ENCODE measurements around the gene ABHD6.
A peak's percentile ranks its signal among the peaks of the same experiment; 100 is the strongest.
"Not testable (repeated sequence)": the region's sequence is repeated elsewhere in the genome, so short reads cannot be mapped to it uniquely, and the experiment has no call there.

The ABHD6 gene, protein sequence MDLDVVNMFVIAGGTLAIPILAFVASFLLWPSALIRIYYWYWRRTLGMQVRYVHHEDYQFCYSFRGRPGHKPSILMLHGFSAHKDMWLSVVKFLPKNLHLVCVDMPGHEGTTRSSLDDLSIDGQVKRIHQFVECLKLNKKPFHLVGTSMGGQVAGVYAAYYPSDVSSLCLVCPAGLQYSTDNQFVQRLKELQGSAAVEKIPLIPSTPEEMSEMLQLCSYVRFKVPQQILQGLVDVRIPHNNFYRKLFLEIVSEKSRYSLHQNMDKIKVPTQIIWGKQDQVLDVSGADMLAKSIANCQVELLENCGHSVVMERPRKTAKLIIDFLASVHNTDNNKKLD

DNA sequence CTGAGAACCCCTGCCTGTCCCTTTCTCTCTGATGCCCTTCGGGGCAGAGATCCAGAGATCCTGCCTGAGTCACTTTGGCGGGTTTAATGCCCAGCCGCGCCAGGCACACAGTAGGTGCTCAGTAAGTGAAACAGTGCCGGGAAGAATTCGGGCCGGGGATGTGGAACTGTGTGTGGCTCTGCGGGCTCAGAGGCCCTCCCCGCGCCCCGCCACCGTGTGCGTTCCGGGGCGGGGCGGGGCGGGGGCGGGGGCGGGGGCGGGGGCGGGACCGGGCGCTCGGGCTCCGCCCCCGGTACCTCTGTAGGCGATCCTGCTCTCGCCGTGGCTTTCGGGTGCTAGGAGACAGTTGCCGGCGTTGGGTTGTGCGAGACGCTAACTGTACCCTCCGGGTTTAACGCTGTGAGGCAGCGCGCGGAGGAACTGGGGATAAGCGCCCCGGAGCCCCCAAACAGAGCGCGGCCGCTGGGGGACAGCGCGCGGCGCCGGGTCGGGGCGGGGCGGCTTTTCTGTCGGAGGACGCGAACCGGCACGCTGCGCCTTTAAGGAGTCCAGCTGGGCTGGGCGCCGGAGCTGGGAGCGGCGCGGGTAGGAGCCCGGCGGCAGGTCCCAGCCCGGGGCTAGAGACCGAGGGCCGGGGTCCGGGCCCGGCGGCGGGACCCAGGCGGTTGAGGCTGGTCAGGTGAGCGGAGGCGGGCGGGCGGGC, at the start of gene ABHD6:
Gene ABHD6 (plus strand): TSS at position 555 of the 703 bp plus-strand sequence. CDS start 18,795 bp downstream, outside the sequence.
- DNase-seq: peak; percentile 92

DNA sequence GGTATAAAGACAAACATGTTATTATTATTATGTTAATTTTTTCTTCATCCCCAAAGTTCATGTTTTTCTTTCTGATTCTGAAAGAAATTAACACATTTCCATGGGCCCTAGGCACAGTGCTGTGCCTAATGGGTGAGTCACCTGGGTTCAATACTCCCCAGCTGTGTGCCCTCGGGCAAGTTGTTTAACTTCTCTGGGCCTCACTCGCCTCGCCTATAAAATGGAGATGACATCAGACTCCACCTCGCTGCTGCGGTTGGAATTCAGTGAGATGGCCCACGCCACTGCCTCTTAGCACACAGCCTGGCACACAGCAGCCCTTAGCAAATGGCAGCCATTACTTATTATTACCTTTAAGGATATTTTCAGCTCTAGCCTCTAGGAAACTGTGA, 49.4 kb upstream of the ABHD6 start:
- DNase-seq: no peak

DNA sequence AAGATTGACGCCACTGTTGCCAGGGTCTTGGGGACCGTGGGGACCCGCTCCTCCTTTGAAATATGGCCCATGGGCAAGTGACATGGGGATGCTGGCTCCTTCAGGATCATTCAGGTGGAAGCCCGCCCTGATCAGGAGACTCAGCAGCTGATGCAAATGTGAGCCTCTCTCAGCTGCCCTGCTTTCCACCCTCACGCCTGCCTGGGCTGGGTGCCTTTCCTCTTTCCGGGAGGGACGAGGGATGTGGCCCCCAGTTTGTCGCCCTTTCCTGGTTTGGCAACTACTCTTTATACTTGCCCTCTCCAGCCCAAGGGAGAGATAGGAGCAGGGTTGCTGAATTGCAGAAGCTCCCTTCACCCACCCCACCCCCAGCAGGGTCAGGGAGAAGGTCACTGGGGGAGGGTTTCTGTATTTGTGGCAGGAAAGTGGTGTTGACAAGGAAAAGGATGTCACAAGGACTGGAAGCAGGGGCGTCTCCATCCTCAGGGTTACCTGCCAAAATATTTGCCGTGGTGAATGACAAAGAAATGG, 48.6 kb upstream of the ABHD6 start:
- DNase-seq: no peak

DNA sequence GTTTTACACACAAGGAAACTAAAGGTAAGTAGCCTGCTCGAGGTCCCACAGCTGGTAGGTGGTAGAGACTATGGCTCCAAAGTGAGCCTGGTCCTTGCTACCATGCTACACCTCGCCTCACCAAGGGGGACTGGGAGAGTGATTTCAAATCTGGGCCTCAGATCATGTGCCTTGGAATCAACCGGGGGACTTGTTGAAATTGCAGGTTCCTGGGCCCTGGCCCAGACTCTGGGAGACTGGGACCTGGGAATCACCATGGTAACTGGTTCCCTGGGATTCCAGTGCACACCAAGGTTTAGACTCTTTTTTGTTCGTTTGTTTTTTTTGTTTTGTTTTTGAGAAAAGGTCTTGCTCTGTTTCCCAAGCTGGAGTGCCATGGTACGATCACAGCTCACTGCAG, 47.9 kb upstream of the ABHD6 start:
- no peak for DNase-seq

DNA sequence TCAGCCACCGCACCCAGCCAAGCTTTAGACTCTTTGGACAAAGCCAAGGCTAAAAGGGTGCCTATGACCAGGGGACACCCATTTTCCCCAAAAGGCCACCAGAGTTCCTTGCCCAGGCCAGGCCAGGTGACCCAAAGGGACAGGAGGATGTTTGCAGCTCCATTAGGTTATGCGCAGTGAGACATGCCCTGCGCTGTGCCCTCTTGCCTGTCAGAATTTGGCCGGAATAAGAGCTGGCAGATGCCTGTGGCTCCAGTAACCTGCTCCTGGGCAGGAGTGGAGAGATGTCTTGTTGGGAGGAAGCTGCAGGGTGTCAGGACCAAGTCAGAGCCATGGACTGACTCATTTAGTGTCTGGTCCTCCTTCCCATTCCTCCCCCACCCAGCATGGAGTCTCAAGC, 47.3 kb upstream of the ABHD6 start:
- no peak for DNase-seq

DNA sequence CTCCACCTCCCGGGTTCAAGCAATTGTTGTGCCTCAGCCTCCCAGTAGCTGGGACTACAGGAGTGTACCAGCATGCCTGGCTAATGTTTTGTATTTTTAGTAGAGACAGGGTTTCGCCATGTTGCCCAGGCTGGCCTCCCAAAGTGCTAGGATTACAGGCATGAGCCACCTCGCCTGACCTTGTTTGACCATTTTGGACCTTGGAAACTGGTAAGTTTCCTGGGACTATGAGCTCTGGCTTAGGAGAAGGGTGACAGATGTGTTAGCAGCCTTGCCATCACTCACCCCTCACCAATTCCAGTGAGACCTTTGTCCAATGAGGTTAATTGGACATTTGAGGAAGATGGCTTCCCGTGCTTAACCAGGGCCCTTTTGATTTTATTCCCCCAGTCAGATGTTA, 46.7 kb upstream of the ABHD6 start:
- DNase-seq: no peak

DNA sequence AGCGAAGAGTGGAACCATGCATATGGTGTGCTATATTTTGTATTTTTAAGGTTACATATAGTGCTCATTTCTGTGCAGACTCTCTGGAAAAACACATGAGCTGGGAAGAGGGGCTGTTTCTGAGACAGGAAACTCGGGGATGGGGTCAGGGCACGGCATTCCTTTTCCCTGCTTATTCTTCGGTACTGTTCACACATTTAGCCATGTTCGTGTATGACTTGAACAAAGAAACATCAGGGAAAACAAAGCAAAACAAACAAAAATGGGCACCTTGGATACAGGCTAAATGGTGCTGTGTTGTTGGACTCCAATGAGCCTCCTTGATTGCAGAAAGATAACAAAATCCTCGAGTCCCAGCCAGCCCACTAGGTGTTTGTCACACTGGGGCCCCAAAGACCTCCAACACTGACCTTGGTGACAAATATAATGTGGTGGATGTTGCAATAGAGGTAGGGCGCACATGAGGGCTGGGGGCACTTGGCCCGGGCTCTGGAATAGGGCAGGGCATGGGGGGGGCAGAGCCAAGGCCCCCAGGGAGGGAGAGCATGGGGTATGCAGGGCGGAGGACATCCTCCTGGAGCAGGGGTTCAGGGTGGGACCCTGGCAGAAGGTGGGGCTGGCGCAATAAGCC, 46.1 kb upstream of the ABHD6 start:
- DNase-seq: no peak

DNA sequence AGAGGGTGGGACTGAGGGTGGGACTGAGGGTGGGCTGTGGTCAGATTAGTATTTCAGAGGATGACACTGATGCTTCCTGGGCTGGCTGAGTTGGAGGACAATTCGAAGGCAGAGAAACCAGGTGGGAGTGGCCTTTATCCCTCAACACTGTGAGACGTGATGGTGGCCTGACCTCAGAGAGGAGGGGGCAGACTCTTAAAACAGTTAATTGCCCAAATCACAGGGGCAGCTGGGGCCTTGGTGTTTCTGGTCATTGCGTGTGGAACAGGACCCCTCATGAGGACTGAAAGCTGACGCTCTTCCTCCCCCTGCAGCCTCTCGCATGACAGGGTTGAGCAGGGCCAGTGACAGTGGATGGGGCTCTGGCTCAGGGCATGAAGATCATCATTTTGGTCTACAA, 45.5 kb upstream of the ABHD6 start:
- no peak for DNase-seq

DNA sequence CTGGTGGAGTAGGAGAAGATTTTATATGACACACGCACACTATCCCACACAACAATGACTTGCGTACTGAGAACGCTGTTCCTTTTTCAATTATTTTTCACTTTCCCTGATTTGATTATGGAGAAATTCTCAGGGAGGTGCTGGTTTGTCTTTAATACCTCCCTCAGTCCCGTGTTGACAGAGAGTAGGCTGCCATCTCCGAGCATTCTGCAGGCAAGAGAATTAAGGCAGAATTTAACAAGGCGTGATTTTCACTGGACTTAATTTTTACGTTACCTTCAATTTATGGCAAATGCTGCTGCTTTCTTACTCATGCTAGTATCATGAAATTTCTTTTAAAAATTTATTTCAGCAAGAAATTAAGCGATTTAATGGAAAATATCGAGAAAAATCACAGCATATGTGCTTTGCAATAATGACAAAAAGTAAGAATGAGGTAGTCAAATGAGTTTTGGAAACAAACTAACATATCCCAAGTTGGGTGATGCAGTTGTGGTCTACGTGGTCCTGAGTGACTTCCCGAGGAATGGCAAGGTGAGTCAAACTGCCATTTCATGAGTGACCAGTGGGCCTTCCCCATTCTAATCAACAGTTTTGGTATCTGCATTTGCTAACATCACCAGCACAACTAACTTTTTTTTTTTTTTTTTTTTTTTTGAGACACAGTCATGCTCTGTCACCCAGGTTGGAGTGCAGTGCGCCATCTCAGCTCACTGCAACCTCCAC, 43.7 kb upstream of the ABHD6 start:
- DNase-seq: no peak

DNA sequence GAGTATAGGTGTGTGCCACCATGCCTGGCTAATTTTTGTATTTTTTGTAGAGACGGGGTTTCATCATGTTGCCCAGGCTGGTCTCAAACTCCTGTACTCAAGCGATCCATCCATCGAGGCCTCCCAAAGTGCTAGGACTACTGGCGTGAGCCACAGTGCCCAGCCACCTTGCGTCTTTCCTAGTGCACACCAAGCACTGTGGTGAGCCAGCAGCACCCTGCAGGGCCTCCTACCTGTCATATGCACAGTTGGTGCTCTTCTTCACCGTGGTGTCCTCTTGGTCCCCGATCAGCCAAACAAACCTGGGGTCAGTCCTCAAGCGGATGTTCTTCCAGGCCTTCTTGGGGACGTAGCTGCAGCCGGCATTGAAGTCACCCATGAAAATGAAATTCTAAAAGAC, 40.0 kb upstream of the ABHD6 start:
- DNase-seq: no peak

DNA sequence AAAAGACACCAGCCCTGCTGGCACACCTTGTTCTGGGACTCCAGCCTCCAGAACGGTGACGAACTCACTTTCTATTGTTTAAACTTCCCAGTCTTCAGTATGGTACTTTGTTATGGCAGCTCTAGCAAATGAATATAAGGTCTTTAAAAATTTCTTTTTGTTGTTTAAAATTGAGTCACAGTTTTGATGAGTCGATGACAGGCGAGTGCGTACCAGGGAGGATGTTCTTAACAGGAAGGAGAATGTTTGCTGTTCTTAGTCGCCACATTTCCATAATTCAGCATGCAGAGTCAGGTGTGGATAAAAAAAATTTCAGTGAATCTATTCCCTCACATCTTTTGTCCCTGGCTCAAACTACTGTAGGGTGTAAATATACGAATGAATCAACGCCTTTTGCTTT, 39.2 kb upstream of the ABHD6 start:
- no peak for DNase-seq

DNA sequence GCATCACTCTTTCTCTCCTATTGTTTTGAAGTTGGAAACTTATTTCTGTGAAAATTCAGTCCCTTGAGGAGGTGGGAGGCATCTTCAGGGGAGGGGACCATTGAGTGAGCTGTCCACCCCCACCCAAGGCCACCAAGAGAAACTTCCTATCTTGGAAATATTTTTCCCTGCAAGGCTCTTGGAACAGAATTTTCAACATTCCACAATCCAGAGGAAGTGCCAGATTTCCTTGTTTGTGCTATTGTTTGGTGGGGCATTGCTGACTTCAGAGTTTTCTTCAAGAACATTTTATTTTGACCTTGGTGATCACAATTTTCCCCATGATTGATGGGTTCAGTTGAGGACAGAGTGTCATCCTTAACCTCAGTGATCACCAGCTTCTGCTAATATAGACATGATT, 38.8 kb upstream of the ABHD6 start:
- DNase-seq: no peak

DNA sequence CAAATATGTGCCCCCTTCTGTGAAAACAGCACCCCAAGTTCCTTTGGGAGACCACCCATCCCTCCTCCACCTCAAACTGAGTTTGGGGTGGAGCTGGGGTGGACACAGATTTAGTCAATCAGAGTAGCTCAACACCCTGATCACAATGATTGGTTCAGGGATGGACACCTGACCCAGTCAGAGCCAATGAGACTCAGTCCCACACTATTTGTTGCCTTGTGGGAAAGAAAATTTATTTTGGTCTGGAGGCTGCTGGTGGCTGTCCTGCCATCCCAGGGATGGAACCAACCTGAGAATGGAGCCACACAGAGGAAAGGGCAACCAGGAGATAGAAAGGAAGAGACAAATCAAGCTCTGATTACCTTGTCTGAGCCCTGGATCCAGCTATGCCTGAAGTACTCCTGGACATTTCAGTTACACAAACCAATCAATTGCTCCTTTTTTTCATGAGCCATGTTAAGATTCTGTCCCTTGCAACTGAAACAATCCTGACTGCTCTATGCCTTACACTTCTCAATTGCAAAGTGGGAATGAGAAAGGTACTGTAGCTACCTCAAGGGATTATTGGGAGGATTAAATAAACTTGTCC, 37.4 kb upstream of the ABHD6 start:
- DNase-seq: no peak

DNA sequence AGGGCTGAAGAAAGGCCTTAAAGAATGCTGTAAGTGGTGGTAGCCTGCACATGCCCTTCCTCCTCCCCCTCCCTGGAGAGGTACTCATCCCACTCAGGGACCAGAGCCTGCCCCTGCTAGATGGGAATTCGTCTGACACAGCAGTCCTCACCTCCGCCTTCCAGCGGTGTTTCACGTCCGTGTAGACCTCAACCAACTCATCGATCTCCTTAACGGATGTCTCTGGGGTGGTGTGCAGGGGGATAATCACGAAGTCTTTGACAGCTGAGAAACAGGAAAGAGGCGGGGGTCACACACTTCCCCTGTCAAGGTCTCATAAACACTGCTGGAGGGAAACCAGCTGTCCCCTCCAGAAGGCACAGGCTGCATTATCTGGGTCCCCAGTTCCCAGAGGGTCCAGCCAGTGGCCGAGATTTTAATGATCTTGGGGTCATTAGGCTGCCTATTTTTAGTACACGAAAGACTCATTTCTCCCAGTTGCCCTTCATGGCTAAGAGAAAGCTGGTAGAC, 36.7 kb upstream of the ABHD6 start:
- DNase-seq: no peak

DNA sequence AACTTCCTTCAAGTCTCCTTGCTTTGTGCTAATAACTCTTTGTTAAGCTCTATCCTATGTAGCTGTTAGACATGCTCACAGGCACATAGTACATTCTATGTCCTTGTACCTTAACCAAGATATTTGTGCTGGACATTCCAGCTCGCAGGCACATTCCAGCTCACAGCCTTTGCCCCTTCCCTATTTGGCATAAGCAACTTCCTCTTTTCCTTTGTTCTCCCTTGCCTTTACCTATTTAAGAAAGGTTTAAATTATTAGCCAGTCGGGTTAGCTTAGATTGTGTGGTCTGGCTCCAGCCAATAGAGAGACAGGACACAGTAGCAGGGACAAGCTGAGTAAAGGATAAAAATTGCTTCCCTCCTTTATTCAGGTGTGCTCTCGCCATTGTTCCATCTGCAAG, 36.1 kb upstream of the ABHD6 start:
- not testable (repeated sequence) for DNase-seq

DNA sequence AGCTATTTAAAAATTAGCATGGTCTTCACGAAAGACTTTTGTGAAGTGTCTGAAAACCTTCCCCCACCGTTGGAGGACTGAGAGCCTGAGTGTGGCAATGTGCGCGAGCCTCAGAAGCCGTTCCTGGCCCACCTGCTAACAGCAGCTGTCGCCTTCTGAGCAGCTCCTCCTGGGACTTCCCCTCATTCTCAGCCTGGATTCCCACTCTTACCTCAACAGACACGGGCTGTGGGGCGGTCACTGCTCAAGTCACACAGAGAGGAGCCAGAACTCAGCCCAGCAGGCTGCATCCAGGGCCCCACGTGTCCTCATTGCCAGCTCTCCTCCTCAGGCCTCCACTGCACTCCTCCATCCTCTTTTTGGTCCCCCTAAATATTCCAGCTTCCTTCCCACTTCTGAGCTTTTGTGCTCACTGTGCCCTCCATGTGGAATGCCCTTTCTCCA, 34.7 kb upstream of the ABHD6 start:
- no peak for DNase-seq

DNA sequence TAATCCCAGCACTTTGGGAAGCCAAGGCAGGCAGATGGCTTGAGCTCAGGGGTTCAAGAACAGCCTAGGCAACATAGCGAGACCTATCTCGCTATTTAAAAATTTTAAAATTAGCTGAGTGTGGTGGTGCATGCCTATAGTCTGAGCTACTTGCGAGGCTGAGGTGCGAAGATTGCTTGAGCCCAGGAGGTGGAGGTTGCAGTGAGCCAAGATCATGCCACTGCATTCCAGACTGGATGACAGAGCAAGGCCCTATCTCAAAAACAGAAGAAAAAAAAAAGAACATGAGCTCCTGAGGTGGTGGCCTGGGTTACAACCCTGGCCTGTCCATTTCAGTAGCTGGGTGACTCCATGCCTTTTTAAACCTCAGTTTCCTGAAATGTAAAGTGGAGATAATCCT, 34.1 kb upstream of the ABHD6 start:
- no peak for DNase-seq

DNA sequence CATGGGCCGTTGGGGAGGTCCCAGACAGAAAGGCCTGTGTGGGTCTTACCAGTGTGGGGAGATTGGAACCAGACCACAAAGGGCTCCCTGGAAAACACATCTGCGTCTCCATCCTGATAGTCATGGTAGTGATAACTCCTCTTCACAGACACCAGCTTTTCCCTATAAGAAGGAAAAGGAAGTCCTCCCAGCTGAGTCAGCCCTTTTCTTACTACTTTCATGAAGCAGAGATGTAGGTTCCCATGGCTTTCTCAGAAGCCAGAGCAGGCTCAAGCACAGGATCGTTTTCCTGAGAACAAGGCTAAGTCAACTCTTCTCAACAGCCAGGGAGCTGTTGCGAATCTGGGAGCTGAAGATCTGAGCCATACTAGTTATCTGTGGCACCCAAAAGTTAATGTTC, 32.9 kb upstream of the ABHD6 start:
- DNase-seq: no peak

DNA sequence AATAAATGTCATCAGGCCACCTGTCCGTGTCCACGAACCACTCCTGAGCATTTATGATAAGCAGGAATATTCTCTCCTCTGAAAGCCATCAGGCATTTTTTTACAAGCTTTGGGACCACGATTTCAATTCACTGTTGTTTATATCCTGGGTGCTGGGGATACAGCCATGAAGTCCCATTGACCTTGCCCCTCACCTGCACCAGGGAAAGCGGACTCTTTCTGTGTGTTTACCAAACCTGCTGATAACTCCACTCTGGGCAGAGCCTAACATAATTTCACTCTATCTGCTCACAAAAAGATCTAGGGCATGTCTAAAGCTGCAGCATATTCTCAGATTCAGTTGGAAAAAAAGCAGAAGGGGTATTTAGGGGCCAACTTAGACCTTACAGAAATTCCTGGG, 31.6 kb upstream of the ABHD6 start:
- no peak for DNase-seq

DNA sequence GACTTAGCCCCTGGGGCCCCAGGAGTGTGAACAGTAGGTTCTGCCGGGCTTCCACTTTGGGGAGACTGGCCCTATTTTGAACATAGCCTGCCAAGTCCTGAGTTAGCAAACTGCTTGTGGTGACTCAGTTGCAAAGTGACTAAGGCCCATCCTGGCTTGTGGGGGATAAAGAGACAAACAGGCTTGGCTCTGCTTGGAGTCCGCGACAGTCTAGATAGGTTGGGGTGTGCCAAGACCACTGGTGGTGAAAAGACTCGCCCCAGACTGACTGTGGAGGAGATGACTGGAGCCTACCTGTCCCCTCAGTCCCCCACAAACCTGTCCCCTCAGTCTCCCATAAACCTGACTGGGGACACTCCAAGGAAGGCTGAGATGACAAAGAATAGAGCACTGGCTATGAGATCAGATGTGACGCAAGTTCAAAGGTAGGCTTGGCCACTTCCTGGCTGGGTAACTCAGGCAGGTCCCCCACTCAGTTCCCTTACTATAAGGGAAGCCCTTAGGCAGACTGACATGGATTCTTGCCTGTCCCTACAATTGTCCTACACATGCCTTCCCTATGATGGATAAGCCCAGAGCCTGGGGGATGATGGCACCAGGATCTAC, 31.1 kb upstream of the ABHD6 start:
- DNase-seq: no peak

DNA sequence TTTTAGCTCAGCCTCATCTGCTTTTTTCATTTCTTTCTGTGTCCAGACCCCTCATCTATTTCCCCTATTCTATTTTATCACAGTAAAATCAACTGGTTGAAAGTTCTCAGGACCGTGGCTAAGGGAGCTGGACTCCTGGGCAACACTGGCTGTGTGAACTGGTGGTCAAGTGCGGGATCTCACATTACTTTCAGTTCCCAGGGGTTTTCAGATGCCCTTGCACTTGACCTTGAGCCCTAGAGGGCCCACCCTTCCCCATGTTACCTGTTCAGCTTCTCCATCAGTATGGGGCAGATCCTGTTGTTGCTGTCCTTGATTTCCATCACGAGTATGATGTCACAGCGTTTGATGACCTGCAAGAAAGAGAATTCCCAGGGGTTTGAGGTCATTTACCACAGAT, 29.6 kb upstream of the ABHD6 start:
- DNase-seq: no peak

DNA sequence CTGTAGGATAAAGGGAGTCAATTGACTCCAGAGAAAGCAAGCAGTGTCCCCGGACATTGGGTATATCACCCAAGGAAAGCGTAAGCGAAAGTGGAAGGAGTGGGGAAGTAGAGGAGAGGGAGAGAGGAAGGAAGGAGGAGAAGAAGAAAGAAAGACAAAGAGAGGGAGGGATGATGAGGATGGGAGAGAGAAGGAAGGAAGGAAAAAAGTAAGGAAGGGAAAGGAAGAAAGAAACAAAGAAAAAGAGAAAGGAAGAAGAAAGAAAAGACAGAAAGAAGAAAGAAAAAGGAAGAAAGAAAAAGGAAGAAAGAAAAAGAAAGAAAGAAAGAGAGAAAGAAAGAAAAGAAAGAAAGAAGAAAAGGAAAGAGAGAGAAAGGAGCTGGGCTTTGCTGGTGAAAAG, 27.7 kb upstream of the ABHD6 start:
- no peak for DNase-seq
